Peyer's patch (tissue), 4 donors: ENCODE measurements around the gene RANBP10.

ENCODE experiments used
- POLR2A ChIP-seq, 2 donors: fragments of 450-650 bp; IDR thresholded peaks; one replicate each; pipeline ENCODE4 v1.5.1; 2017; ENCODE audit warnings: antibody characterized with exemption in 2 of 2, mild to moderate bottlenecking in 2 of 2, moderate library complexity in 2 of 2
- TF ChIP-seq, protein P1 (sequence below), 6 experiments: fragments of 450-650 bp in 4 of 6; fragments of 200-600 bp in 2 of 6; sonication (generic) in 1 of 6; IDR thresholded peaks; one replicate each; pipeline ENCODE4 v1.5.1; 2017 to 2019; ENCODE audit warnings: antibody characterized with exemption in 6 of 6, mild to moderate bottlenecking in 3 of 6, moderate library complexity in 1 of 6

DNA sequence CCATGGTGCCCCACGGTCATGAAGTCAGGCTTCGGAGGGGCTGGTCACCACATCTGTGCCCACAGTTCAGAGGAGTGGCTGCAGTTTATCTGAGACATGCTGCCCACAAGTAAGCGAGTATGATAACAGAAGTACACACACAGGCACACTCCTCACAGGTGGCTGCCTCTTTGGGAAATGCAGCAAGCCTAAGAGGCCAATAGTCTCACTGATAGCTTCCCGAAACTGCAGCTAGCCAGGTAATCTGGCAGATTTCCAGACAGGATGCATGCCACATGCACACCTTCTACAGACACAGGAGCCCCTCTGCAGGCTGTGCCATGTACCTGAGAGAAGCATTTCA is 74.6 kb downstream of the RANBP10 start:
- TF ChIP-seq, protein P1, sequence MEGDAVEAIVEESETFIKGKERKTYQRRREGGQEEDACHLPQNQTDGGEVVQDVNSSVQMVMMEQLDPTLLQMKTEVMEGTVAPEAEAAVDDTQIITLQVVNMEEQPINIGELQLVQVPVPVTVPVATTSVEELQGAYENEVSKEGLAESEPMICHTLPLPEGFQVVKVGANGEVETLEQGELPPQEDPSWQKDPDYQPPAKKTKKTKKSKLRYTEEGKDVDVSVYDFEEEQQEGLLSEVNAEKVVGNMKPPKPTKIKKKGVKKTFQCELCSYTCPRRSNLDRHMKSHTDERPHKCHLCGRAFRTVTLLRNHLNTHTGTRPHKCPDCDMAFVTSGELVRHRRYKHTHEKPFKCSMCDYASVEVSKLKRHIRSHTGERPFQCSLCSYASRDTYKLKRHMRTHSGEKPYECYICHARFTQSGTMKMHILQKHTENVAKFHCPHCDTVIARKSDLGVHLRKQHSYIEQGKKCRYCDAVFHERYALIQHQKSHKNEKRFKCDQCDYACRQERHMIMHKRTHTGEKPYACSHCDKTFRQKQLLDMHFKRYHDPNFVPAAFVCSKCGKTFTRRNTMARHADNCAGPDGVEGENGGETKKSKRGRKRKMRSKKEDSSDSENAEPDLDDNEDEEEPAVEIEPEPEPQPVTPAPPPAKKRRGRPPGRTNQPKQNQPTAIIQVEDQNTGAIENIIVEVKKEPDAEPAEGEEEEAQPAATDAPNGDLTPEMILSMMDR (IDR thresholded peaks at IDR 0.05), result no peak
- TF ChIP-seq POLR2A (IDR thresholded peaks at IDR 0.05), result no peak
